Right ventricle myocardium superior (tissue), 1 donor: ENCODE results near the gene KLRF1. TPM values are rescaled to one million over a fixed set of nuclear protein-coding genes. Genes with fewer than 3 reads are reported as not detected.
A peak's percentile ranks its signal among the peaks of the same experiment; 100 is the strongest.
"Not testable (repeated sequence)": the region's sequence is repeated elsewhere in the genome, so short reads cannot be mapped to it uniquely, and the experiment has no call there.

ENCODE experiments used
- ATAC-seq: fragments of 200-7000 bp; cut with Tn5 transposase; one replicate; pipeline ENCODE4 v1.9.1; 2020; ENCODE audit warnings: mild to moderate bottlenecking; ENCODE audit not compliant: poor library complexity
- DNase-seq: peaks from one replicate; pipeline ENCODE4 v3.0.0-alpha.2; 2020
- intact Hi-C: fragments of 100-400 bp; cut with DNase I; formaldehyde crosslinking; loops from one replicate; pipeline ENCODE4 v1.11.2; 2022
- total RNA-seq: library from RNA; stranded (reverse); fragmentation: NEBNext Ultra II Directional; extraction: Animal tissue kit (Norgen Biotek cat#: 25700); gene quantifications from one replicate; pipeline ENCODE4 v1.2.1, GENCODE V29; 2021
- donor health status: DM: no; HTN: yes; CAD: no; lungs with severe emphysema.

Gene KLRF1
- total RNA-seq, 1 donor from 2014 or later: 0.30 TPM

DNA sequence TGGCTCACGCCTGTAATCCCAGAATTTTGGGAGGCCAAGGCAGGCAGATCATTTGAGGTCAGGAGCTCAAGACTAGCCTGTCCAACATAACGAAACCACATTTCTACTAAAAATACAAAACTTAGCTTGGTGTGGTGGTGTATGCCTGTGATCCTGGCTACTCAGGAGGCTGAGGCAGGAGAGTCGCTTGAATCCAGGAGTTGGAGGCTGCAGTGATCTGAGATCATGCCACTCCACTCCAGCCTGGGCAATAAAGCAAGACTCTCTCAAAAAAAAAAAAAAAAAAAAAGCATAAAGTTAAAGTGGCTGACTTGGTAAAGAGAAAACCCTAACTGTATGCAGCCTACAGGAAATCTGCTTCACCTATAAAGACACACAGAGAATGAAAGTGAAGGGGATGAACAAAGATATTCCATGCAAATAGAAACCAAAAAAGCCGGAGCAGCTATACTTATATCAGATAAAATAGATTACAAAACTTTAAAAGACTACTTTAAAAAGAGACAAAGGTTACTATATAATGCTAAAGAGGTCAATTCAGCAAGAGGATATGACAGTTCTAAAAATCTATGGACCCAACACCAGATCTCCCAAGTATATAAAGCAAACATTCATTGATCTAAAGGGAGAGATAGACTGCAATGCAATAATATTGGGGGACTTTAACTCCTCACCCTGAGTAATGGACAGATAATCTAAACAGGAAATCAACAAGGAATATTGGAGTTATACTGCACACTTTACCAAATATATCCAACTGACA is 37.8 kb downstream of the KLRF1 start:
- intact Hi-C loops: no loop called here
- DNase-seq: no peak
- no peak for ATAC-seq

DNA sequence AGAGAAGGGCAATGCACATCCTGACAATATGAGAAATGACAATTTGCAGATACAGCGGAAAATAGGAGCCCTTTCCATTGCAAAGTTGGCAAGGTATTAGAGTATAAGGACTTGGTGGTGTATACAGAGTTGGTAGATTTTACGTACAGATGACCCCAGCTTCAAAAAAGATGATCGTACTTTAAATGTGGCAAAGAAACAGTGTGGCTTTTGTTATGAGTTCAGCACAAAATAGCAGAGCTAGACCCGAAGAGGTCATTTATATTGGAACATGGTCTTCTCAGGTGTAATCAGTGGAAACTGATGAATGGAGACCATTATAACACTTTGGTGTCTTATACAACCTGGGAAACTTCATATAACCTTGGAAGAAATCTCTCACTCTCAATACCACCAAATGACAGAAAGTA is 39.6 kb downstream of the KLRF1 start:
- DNase-seq: no peak
- intact Hi-C loops: no loop called here
- no peak for ATAC-seq

DNA sequence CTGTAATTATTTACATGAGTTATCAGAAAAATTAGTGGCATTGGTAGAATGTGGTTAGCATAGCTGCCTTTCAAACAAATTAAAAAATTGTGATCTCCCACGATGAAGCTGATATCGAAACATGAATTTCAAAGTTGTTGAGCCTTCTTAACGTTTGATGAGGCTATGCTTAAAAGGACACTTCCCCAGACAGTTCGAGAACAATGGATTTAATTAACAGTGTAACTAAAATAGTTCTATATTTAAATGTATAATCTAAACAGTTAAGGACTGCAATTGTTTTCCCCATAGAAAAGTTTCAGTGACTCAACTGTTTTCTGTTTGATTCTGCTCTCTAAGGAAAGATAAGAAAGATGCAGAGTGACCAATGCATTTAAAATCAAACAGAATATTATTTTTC is 40.2 kb downstream of the KLRF1 start:
- intact Hi-C loops: no loop called here
- DNase-seq (no peak), ATAC-seq (no peak)

DNA sequence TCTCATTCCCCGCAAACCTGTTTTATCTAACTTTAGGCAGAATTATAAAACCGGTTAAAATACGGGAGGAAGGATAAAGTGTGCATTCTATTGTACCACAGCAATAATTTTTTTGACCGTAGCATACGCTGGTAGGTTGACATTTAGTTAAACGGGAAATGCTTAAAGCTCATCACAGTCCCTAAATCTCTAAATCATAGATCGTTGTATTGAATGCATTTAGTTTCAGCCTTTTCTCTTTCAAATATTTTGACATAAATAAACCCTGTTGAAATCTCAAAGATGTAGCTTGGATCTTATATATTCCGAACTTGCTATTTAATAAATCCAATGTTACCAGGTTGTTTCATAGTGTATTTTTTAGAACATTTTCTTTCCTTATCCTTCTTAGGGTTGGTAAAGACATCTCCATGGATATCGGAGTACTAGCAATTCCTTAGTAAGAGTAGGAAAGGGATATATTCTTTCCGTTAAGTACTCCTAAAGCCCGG is 41.1 kb downstream of the KLRF1 start:
- DNase-seq (no peak), ATAC-seq (no peak)
- intact Hi-C loops: no loop called here

DNA sequence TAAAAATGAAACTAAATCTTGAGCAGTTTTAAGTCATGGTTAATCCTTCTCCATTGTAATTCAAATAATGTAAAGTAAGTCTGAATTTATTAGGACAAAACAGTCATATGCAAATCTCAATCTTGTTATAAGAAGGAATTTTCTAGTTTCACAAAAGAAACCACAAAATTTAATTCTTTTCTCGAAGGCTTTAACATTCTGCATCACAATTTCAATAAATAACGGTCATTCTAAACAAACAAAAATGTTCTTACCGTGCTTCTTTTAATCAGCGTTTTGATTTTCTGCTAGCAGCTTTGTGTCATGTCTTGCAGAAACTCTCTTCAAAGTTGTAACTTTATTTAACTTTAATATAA is 41.6 kb downstream of the KLRF1 start:
- intact Hi-C loops: no loop called here
- no peak for DNase-seq
- ATAC-seq: no peak

DNA sequence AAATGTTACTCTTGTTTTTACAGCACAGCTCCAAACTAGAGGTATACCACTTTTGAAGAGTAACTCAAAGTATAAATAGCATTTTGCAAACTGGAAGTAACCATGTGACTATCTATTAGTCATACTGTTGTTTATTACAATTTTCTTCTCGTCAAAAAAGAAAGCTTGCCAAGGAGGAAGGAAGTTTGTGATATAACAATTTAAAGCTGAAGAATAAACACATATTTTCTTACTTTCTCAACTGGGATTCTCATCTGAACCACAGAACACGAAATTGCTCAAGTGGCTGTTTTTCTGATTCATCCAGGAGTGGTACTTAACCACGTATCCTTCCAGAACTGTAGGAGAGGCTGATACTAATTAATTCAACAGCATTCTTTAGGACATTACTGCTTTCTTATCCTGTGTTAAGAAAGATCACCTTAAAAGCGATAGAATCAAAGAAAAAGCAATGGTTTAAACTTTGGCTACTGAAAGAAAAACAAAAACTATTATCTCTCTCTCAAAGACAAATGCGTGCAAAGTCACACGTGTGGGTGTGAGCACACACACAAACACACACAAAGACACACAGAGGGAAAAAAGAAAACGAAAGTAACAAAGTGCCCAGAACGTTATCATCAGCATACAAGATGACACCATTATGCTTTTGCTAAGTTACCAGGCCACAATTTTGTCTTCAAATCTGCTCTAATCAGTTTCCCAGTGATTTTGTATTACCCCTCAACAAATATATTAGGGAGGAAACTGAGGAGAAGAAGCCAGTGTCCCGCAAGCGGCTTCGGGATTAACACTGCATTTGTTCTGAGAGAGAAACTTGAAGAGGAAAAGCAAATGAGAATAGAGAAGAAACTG is 42.3 kb downstream of the KLRF1 start, which contains the start of gene CLEC2B:
Gene CLEC2B (minus strand): TSS at position 48 of the 855 bp plus-strand sequence.
- DNase-seq (no peak), ATAC-seq (peak; percentile 75)
- intact Hi-C loops: no loop called here

DNA sequence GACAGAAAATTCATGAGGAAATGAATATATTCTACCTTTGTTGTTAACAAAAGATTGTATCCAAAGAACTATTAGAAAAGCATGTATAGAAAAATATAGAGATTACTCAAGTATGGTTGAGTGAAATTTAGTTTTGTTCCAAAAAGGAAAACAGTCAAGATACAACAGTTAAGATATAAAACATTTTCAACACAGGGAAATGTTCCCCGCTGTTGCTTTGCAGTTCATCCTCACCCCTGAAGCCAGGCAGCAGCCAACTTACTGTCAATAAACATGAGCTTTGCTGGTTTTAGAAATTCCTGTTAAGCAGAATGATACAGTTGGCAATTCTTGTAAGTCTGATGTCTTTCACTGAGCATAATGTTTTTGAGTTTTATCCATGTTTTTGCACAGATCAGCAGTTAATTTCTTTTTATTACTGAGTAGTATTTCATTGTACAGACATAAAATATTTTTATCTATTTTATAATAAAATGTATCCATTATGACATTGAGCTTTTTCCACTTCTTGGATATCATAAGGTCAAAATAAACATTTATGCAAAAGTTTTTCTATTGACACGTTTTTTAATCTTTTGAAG is 43.1 kb downstream of the KLRF1 start:
- no peak for DNase-seq
- intact Hi-C loops: no loop called here
- ATAC-seq: no peak

DNA sequence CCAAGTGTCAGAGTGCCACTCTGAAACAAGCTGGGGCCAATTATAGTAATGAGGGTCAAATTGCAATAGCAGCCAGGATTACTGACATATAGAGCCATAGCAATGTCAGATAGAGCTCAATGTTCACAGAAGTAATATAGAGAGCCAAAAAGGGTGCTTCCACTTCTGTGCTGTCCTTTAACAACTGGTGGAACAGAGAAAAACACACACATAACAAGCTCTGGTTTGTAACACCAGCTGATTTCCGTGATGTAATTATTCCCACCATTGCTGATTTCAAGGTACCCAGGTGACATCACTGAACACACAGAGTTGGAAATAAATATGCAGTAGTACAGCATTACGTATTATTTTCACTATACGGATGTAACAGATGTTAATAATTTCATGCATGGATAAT is 44.9 kb downstream of the KLRF1 start:
- ATAC-seq: no peak
- no peak for DNase-seq
- intact Hi-C loops: no loop called here

DNA sequence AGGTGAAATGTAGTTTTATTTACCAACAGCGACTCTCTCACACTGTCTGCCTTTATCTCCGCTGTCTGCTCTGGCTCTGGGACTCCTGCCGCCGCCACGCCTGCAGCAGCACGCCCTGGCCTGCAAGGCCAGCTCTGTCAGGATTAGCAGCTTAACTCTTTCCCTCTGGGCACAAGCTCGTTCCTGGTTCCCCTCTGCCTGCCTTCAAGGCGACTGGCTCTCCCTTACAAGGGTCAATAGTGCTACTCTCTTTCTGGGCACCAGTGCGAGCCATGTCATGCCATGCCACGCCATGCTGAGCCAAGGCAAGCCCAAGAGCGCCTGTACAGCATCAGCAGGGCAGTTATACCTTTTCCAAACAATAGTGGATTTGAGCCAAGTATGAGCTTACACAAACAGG is 45.5 kb downstream of the KLRF1 start:
- DNase-seq (no peak), ATAC-seq (no peak)
- intact Hi-C loops: no loop called here

DNA sequence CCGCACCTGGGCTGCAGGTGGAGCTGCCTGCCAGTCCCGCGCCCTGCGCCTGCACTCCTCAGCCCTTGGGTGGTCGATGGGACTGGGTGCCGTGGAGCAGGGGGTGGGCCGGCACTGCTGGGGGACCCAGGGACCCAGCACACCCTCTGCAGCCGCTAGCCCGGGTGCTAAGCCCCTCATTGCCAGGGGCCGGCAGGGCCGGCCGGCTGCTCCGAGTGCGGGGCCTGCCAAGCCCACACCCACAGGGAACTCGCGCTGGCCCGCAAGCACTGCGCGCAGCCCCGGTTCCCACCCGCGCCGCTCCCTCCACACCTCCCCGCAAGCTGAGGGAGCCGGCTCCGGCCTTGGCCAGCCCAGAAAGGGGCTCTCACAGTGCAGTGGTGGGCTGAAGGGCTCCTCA is 48.8 kb downstream of the KLRF1 start:
- DNase-seq, ATAC-seq, intact Hi-C loops: not testable (repeated sequence)

DNA sequence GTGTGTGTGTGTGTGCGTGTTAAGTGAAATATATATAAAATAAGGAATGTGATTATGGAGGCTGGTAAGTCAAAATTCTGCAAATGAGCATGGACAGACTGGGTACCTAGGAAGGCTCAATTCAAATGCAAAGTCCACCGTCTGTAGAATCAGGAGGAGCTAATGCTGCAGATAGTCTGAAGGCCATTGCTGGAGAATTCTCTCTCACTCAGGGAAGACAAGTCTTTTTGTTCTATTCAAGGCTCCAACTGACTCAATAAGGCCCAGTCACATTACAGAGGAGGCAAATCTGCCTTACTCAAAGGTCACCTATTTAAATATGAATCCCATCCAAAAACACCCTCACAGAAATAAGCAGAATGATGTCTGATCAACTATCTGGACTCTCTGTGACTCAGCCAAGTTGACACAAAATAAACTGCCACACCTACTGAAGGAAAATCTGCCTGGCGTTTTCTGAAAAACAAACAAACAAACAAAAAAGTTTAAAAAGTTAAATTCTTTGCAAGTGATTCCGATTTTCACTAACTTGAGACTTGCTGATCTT is 53.3 kb downstream of the KLRF1 start:
- intact Hi-C loops: no loop called here
- no peak for DNase-seq
- no peak for ATAC-seq

DNA sequence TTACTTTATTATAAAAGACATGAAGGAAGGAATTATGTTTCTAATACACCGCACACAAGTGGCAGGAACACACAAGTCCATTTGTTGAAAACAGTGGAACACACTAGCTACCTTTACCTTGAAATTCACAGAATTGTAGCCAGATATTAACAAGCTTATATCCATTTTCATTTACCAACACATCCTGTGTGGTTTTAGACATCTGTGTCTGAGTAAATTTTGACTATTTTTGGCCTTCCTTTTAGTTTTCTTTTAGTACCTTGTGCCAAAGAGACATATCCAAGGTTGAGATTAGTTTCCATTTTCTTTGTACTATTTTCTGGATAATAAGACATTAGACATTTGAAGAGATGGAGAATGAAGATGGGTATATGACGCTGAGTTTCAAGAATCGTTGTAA is 54.0 kb downstream of the KLRF1 start, which contains the start of gene KLRF2:
Gene KLRF2 (plus strand): TSS at position 244 of the 400 bp plus-strand sequence. CDS start 107 bp downstream, at position 351.
- no peak for DNase-seq
- no peak for ATAC-seq
- intact Hi-C loops: no loop called here

DNA sequence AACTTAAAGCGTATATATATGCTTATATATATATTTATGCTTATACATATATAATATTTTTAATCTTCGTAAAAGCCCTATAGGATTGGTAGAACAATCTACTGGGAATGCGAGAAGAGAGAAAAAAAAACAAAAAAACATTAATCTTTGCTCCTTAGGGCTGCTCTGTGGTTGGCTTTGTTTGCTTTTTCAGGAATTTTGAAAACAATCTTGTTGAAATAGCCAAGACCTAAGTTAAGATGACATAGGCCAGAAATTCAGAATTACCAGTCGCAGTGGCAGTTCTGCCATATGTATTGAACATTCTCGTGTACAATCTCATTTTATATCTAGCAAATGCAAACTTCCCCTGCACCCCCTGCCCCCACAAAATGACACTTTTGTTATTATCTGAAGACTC is 54.7 kb downstream of the KLRF1 start:
- DNase-seq (no peak), ATAC-seq (no peak)
- intact Hi-C loops: no loop called here

DNA sequence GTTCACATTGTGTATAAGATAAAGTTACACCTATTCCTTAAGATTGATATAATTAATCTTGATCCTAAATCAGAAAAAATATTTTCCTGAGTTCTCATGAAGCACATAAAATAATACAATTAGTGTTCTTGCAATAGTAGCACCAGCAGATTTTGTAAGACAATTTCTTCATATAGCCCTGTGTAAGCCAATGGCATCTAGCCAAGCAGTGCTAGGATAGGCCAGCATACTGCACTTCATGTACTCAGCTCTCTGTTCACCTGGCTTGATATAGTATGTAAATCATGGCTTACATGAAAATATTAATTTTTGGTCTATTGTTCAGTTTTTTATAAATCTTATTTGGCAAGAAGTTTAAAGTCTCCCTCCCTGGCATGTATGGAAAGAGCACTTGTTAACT is 55.9 kb downstream of the KLRF1 start:
- intact Hi-C loops: no loop called here
- no peak for DNase-seq
- ATAC-seq: no peak

DNA sequence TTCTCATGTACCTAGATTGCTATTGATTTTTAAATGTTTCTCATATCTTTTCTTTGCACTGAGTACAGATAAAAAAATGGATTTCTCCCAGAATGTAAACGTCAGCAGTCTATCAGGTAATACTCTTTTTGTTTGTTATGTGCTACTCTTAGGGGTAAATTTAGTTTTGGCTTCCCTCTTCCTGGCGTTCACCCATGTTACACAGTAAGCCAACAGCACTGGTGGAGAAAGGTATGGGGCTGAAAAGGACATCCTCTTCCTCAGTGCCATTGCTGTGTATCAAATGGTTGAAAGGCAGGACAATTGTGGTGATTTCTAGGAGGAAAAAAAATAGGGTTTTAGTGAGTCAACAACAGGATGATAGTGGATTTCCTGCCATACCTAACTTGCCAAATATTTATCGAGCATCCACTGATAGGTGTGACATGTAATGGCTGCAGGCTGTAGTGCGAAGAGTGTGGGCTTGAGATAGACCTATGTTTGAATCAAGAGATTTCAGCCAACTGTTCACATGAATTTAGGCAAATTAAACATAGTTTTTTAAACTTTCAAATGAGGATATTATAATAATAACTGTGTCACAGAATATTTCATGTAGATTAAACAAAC is 61.5 kb downstream of the KLRF1 start:
- intact Hi-C loops: no loop called here
- DNase-seq (no peak), ATAC-seq (no peak)
